Measurements from ENCODE around the gene NRG3.

GRCh38 chr10:81943583-81943982 lies 68.6 kb downstream of the NRG3 start:
- TF ChIP-seq POLR2A (IDR thresholded peaks at IDR 0.05; ENCODE audit: low read depth, low read length) (no peak), TAF1 (IDR thresholded peaks at IDR 0.05; ENCODE audit: borderline replicate concordance, low read depth, low read length) (no peak)

Measured in GM12892 (cell line).